ENCODE measurements around the gene CPS1.

DNA sequence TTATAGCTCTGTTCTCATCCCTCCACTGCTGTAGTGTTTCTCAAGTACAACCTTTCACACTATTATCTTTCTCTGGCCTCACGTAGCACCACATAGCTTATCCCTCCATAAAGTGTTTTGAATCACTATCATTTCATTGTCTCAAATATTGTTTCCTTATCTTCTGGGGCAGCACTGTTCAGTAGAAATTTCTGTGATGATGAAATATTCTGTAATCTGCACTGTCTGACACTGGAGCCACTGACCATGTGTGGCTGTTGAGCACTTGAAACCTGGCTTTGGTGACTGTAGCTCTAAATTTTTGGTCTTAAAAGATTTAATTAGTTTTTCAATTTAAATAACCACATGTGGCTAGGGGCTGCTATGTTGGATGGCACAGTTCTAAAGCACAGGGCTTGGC, 78.9 kb downstream of the CPS1 start:
- TF ChIP-seq POLR2A (IDR thresholded peaks at IDR 0.05; ENCODE audit: low read depth, low read length): no peak
- TF ChIP-seq, protein P1, sequence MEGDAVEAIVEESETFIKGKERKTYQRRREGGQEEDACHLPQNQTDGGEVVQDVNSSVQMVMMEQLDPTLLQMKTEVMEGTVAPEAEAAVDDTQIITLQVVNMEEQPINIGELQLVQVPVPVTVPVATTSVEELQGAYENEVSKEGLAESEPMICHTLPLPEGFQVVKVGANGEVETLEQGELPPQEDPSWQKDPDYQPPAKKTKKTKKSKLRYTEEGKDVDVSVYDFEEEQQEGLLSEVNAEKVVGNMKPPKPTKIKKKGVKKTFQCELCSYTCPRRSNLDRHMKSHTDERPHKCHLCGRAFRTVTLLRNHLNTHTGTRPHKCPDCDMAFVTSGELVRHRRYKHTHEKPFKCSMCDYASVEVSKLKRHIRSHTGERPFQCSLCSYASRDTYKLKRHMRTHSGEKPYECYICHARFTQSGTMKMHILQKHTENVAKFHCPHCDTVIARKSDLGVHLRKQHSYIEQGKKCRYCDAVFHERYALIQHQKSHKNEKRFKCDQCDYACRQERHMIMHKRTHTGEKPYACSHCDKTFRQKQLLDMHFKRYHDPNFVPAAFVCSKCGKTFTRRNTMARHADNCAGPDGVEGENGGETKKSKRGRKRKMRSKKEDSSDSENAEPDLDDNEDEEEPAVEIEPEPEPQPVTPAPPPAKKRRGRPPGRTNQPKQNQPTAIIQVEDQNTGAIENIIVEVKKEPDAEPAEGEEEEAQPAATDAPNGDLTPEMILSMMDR (IDR thresholded peaks at IDR 0.05; ENCODE audit: extremely low read depth in 1 of 2, insufficient read depth in 1 of 2, low read depth in 1 of 2, low read length in 2 of 2): no peak
- TF ChIP-seq POLR2AphosphoS5 (IDR thresholded peaks at IDR 0.05; ENCODE audit: insufficient read depth, low read depth, low read length): no peak
- no peak for TF ChIP-seq EZH2 (IDR thresholded peaks at IDR 0.05; ENCODE audit: borderline replicate concordance, low read depth, low read length, severe bottlenecking)
